ENCODE measurements around the gene FUS. TPM values are rescaled to one million over a fixed set of nuclear protein-coding genes. Genes with fewer than 3 reads are reported as not detected.

FUS gene
- total RNA-seq, 6 experiments from 2014 or later = 18.7 to 69.7 (median 40.4) TPM

- peak in 3 of 4 donors; percentile 4 to 22 (median 15) for ATAC-seq
These were observed 34.2 kb downstream of the FUS start, which contains the start of gene TRIM72 for GRCh38 chr16:31213877-31214707. TRIM72 (plus strand) TSS chr16:31214119; CDS start chr16:31214739, 620 bp downstream.

GRCh38 chr16:31214708-31215286, 34.9 kb downstream of the FUS start:
- intact Hi-C loops (cut with DNase I) = no loop called here
- ATAC-seq (peak in 2 of 4 donors; percentile 18 to 30), DNase-seq (no peak)
- Histone ChIP-seq H3K36me3 (no peaks in the 10 kb centered on the region), H3K27me3 (no peaks in the 10 kb centered on the region), H3K4me3 (peak overlapping the region; percentile 28 to 36 (median 36)), H3K9me3 (no peaks in the 10 kb centered on the region), H3K4me1 (peaks cover 0 to 20% (median 0%) of the 10 kb centered on the region in 4 donors), H3K27ac (no peak overlapping the region)
- 2% methylated on average over 10 of the region's 58 CpGs for WGBS (ENCODE audit: insufficient coverage, low coverage, low lambda C conversion rate, missing lambda C conversion rate)
- TF ChIP-seq POLR2A (IDR thresholded peaks at IDR 0.05) (no peak), CTCF (IDR thresholded peaks at IDR 0.05) (no peak)

More at GRCh38 chr16:31213877-31214707, 34.2 kb downstream of the FUS start, which contains the start of gene TRIM72:
- no peak within 1 kb of the TSS for H3K27ac ChIP-seq
- no peaks in the 10 kb centered on the region for H3K36me3 ChIP-seq
- H3K9me3 ChIP-seq = no peaks in the 10 kb centered on the region
- H3K4me1 ChIP-seq = peaks cover 0 to 20% (median 0%) of the 10 kb centered on the region in 4 donors
- TF ChIP-seq CTCF (IDR thresholded peaks at IDR 0.05) (no peak), POLR2A (IDR thresholded peaks at IDR 0.05) (no peak)
- H3K4me3 ChIP-seq = peak within 1 kb of the TSS in 2 of 3 donors; percentile 28 to 36
- DNase-seq = no peak
- no peaks in the 10 kb centered on the region for H3K27me3 ChIP-seq
- 54% methylated on average over 8 of the region's 25 CpGs for WGBS (ENCODE audit: insufficient coverage, low coverage, low lambda C conversion rate, missing lambda C conversion rate)
- intact Hi-C loops (cut with DNase I) = no loop called here

- 1% methylated on average over 20 of the region's 63 CpGs for WGBS (ENCODE audit: insufficient coverage, low coverage, low lambda C conversion rate, missing lambda C conversion rate)
- ATAC-seq = peak; percentile 79 to 93 (median 82)
These were observed 35.6 kb downstream of the FUS start for GRCh38 chr16:31215287-31216162.

More at GRCh38 chr16:31215287-31216162, 35.6 kb downstream of the FUS start:
- H3K27ac ChIP-seq = no peak overlapping the region
- peak overlapping the region; percentile 28 to 36 (median 36) for H3K4me3 ChIP-seq
- TF ChIP-seq CTCF (IDR thresholded peaks at IDR 0.05) (no peak), POLR2A (IDR thresholded peaks at IDR 0.05) (no peak)
- H3K4me1 ChIP-seq = peaks cover 0 to 20% (median 0%) of the 10 kb centered on the region in 4 donors
- no peaks in the 10 kb centered on the region for H3K27me3 ChIP-seq
- no peaks in the 10 kb centered on the region for H3K36me3 ChIP-seq
- no peaks in the 10 kb centered on the region for H3K9me3 ChIP-seq
- peak in 1 of 3 donors; percentile 69 for DNase-seq
- intact Hi-C loops (cut with DNase I) = no loop called here

Measured in right lobe of liver (tissue), 6 donors.